H1 (cell line): Measurements from ENCODE around the gene LRRC23. TPM values are rescaled to one million over a fixed set of nuclear protein-coding genes. Genes with fewer than 3 reads are reported as not detected.

Experiments
- CTCF ChIA-PET: fragments of 300-600 bp; sonication (Branson Sonifier 250); formaldehyde crosslinking; loops from one replicate; lab custom pipeline; 2021; ENCODE audit not compliant: partially characterized antibody; lab: Charles Lee
- POLR2A ChIA-PET: fragments of 300-600 bp; sonication (Branson Sonifier 250); formaldehyde crosslinking; loops from one replicate; lab custom pipeline; 2021; ENCODE audit warnings: inconsistent platforms; ENCODE audit not compliant: partially characterized antibody; lab: Charles Lee
- DNase-seq, 2 experiments: peaks; one replicate each; pipeline versions ENCODE4 v3.0.0 to v3.0.0-alpha.2; 2010 to 2022; ENCODE audit warnings: low spot score in 2 of 2, low read depth in 1 of 2, mixed read lengths in 1 of 2
- FAIRE-seq: peaks from 2 replicates; lab custom pipeline; 2011; peaks lifted over from hg19 to GRCh38; lab: Jason Lieb, UNC
- H2AFZ ChIP-seq: 2 replicates; pipeline ENCODE4 v1.8.1; 2012; ENCODE audit warnings: low read length, inconsistent platforms
- H2AK5ac ChIP-seq: 2 replicates; pipeline ENCODE4 v1.6.1; 2013; ENCODE audit warnings: low read depth, low read length
- H2BK120ac ChIP-seq: replicated peaks from 2 replicates; pipeline ENCODE3; 2013; ENCODE audit warnings: low read depth, low read length, inconsistent platforms
- H2BK12ac ChIP-seq: 2 replicates; pipeline ENCODE4 v1.6.1; 2013; ENCODE audit warnings: low read depth, low read length
- H2BK15ac ChIP-seq: 2 replicates; pipeline ENCODE4 v1.6.1; 2013; ENCODE audit warnings: low read length
- H2BK20ac ChIP-seq: 2 replicates; pipeline ENCODE4 v1.6.1; 2013; ENCODE audit warnings: low read length
- H2BK5ac ChIP-seq: 2 replicates; pipeline ENCODE4 v1.6.1; 2013; ENCODE audit warnings: low read depth, low read length
- H3K14ac ChIP-seq: 2 replicates; pipeline ENCODE4 v1.6.1; 2013; ENCODE audit warnings: inconsistent platforms; ENCODE audit not compliant: insufficient read length
- H3K18ac ChIP-seq: 2 replicates; pipeline ENCODE4 v1.6.1; 2013; ENCODE audit warnings: low read length; ENCODE audit errors: extremely low read depth
- H3K23ac ChIP-seq: 2 replicates; pipeline ENCODE4 v1.6.1; 2013; ENCODE audit warnings: inconsistent platforms; ENCODE audit not compliant: insufficient read length
- H3K23me2 ChIP-seq: 2 replicates; pipeline ENCODE4 v1.6.1; 2013; ENCODE audit warnings: low read depth, low read length
- H3K27ac ChIP-seq: 2 replicates; pipeline ENCODE4 v1.6.1; 2011; ENCODE audit warnings: low read depth, low read length, inconsistent platforms
- H3K27me3 ChIP-seq, 4 experiments: replicated peaks in 1 of 4; 1 replicate in 1 of 4; 2 replicates in 3 of 4; pipeline versions ENCODE4 v1.6.1 to v1.8.1; 2011 to 2013; ENCODE audit warnings: low read length in 3 of 4, mild to moderate bottlenecking in 3 of 4, inconsistent platforms in 2 of 4, mixed read lengths in 2 of 4, moderate library complexity in 1 of 4; ENCODE audit not compliant: control insufficient read depth in 3 of 4, insufficient read depth in 3 of 4; ENCODE audit errors: extremely low read depth in 1 of 4
- H3K36me3 ChIP-seq, 4 experiments: 2 replicates each; pipeline versions ENCODE4 v1.6.1 to v1.8.1; 2011 to 2013; ENCODE audit warnings: mild to moderate bottlenecking in 4 of 4, low read length in 3 of 4, moderate library complexity in 2 of 4, control low read depth in 1 of 4, inconsistent platforms in 1 of 4; ENCODE audit not compliant: insufficient read depth in 4 of 4, control insufficient read depth in 2 of 4
- H3K4ac ChIP-seq: replicated peaks from 2 replicates; pipeline ENCODE3; 2013; ENCODE audit warnings: low read length, low read depth, mixed read lengths, inconsistent platforms; ENCODE audit not compliant: insufficient read length
- H3K4me1 ChIP-seq, 4 experiments: replicated peaks in 1 of 4; 1 replicate in 1 of 4; 2 replicates in 3 of 4; pipeline versions ENCODE4 v1.6.1 to v1.8.1; 2011 to 2013; ENCODE audit warnings: low read length in 3 of 4, inconsistent platforms in 2 of 4, mixed read lengths in 1 of 4; ENCODE audit not compliant: insufficient read depth in 4 of 4, control insufficient read depth in 3 of 4
- H3K4me2 ChIP-seq, 2 experiments: 2 replicates each; pipeline versions ENCODE4 v1.6.1 to v1.8.1; 2011 to 2013; ENCODE audit warnings: low read depth in 2 of 2, low read length in 2 of 2, control low read depth in 1 of 2, inconsistent platforms in 1 of 2, mild to moderate bottlenecking in 1 of 2; ENCODE audit not compliant: insufficient read depth in 1 of 2
- H3K4me3 ChIP-seq, 4 experiments: fragments of 200-600, 300-600 bp in 1 of 4; sonication (generic), shearing (Covaris generic), sonication (Bioruptor Twin) in 1 of 4; 2 replicates each; pipeline versions ENCODE4 v1.5.1 to v1.8.1; 2011 to 2016; ENCODE audit warnings: low read length in 4 of 4, low read depth in 3 of 4, control low read depth in 2 of 4, inconsistent platforms in 2 of 4, mild to moderate bottlenecking in 2 of 4, mixed read lengths in 1 of 4, moderate library complexity in 1 of 4; ENCODE audit not compliant: insufficient read depth in 2 of 4; ENCODE audit errors: extremely low read depth in 1 of 4
- H3K56ac ChIP-seq: replicated peaks from 2 replicates; pipeline ENCODE3; 2013; ENCODE audit warnings: low read depth, mild to moderate bottlenecking, mixed read lengths, low read length, inconsistent platforms; ENCODE audit not compliant: insufficient read length
- H3K79me1 ChIP-seq: 2 replicates; pipeline ENCODE4 v1.6.1; 2013; ENCODE audit warnings: low read depth, low read length, control low read depth
- H3K79me2 ChIP-seq, 2 experiments: 2 replicates each; pipeline versions ENCODE4 v1.6.1 to v1.8.1; 2012 to 2013; ENCODE audit warnings: low read length in 2 of 2, mild to moderate bottlenecking in 2 of 2, inconsistent platforms in 1 of 2; ENCODE audit not compliant: insufficient read depth in 2 of 2, control insufficient read depth in 1 of 2
- H3K9ac ChIP-seq, 4 experiments: replicated peaks in 1 of 4; 1 replicate in 1 of 4; 2 replicates in 3 of 4; pipeline versions ENCODE4 v1.6.1 to v1.8.1; 2011 to 2013; ENCODE audit warnings: low read depth in 3 of 4, low read length in 3 of 4, control low read depth in 2 of 4, mild to moderate bottlenecking in 2 of 4, moderate library complexity in 2 of 4, inconsistent platforms in 1 of 4; ENCODE audit errors: extremely low read depth in 1 of 4
- H3K9me3 ChIP-seq, 2 experiments: 2 replicates each; pipeline versions ENCODE4 v1.6.1 to v1.8.1; 2012 to 2013; ENCODE audit warnings: mild to moderate bottlenecking in 2 of 2, moderate library complexity in 2 of 2, control low read depth in 1 of 2, inconsistent platforms in 1 of 2, low read depth in 1 of 2, low read length in 1 of 2, mixed read lengths in 1 of 2; ENCODE audit not compliant: insufficient read depth in 2 of 2
- H4K20me1 ChIP-seq, 2 experiments: replicated peaks in 1 of 2; 2 replicates each; pipeline versions ENCODE3 to v1.8.1; 2011 to 2013; ENCODE audit warnings: inconsistent platforms in 2 of 2, low read length in 2 of 2, mild to moderate bottlenecking in 1 of 2; ENCODE audit not compliant: insufficient read depth in 2 of 2, control insufficient read depth in 1 of 2
- H4K5ac ChIP-seq: 2 replicates; pipeline ENCODE4 v1.6.1; 2013; ENCODE audit warnings: low read length, low read depth, mixed read lengths, inconsistent platforms; ENCODE audit not compliant: insufficient read length
- H4K8ac ChIP-seq: 2 replicates; pipeline ENCODE4 v1.8.0; 2013; ENCODE audit warnings: mild to moderate bottlenecking, moderate library complexity, low read length, inconsistent platforms; ENCODE audit not compliant: insufficient read depth; ENCODE audit errors: extremely low read depth
- H4K91ac ChIP-seq: replicated peaks from 2 replicates; pipeline ENCODE3; 2013; ENCODE audit warnings: low read length, mixed read lengths, inconsistent platforms; ENCODE audit not compliant: insufficient read length
- ATF2 ChIP-seq: IDR thresholded peaks from 2 replicates; pipeline ENCODE4 v1.6.1; 2012; ENCODE audit warnings: low read length, inconsistent platforms
- CBX5 ChIP-seq: fragments of 300-800, 300-1000 bp; sonication (generic); IDR thresholded peaks from 2 replicates; pipeline ENCODE4 v1.7.1; 2016; ENCODE audit warnings: antibody characterized with exemption, low read length, low read depth
- PHF8 ChIP-seq: fragments of 200-600 bp; sonication (generic); conservative IDR thresholded peaks from 2 replicates; pipeline ENCODE4 v1.7.1; 2012; ENCODE audit warnings: low read depth, mild to moderate bottlenecking, inconsistent platforms, low read length, moderate library complexity
- POLR2AphosphoS5 ChIP-seq: IDR thresholded peaks from 2 replicates; pipeline ENCODE4 v1.6.1; 2011; ENCODE audit warnings: low read depth, low read length
- SP4 ChIP-seq: IDR thresholded peaks from 2 replicates; pipeline ENCODE4 v1.6.1; 2012; ENCODE audit warnings: low read length, inconsistent platforms
- WGBS, 2 experiments: shearing (Covaris generic) in 1 of 2; methylation state at CpG; one replicate each; pipeline versions ENCODE4 v1.1.6 to v1.1.7; 2013 to 2015; ENCODE audit warnings: low lambda C conversion rate in 2 of 2, mixed read lengths in 2 of 2, inconsistent platforms in 1 of 2, low coverage in 1 of 2, missing lambda C conversion rate in 1 of 2; ENCODE audit not compliant: insufficient replicate concordance in 2 of 2, insufficient coverage in 1 of 2, insufficient read length in 1 of 2; ENCODE audit errors: extremely low coverage in 1 of 2, missing lambda C conversion rate in 1 of 2; 5-methylcytosine and 5-hydroxymethylcytosine counted together
- polyA plus RNA-seq, 7 experiments: library from polyadenylated mRNA; depleted of rRNA in 3 of 7; stranded (reverse) in 5 of 7; unstranded in 2 of 7; fragments of >200 nt in 5 of 7; fragments of 200-250 nt in 2 of 7; gene quantifications; 1 replicate in 5 of 7; 2 replicates in 1 of 7; 4 replicates in 1 of 7; pipeline versions ENCODE4 v1.2.1 to v1.2.3, GENCODE V29; 2011 to 2013; ENCODE audit warnings: missing spikeins in 2 of 7, mixed read lengths in 2 of 7
- total RNA-seq: library from RNA; stranded (reverse); fragmentation: NEBNext Ultra II Directional; extraction: Animal tissue kit (Norgen Biotek cat#: 25700); gene quantifications from 2 replicates; pipeline ENCODE4 v1.2.1, GENCODE V29; 2021
- TF ChIP-seq, protein P1 (sequence below), 3 experiments: IDR thresholded peaks; 1 replicate in 2 of 3; 2 replicates in 1 of 3; pipeline versions ENCODE4 v1.5.1 to v1.6.1; 2011; ENCODE audit warnings: low read length in 3 of 3, mild to moderate bottlenecking in 3 of 3, inconsistent platforms in 2 of 3, low read depth in 1 of 3, moderate library complexity in 1 of 3; ENCODE audit not compliant: insufficient read depth in 1 of 3; ENCODE audit errors: control extremely low read depth in 1 of 3

Gene LRRC23
- total and polyA plus RNA-seq, 2 of the 8 experiments (the other 6 are each of a cell fraction or from before 2014, with no cell fraction given) = 2.5 to 3.6 TPM

GRCh38 chr12:6963016-6963731 is 58.6 kb downstream of the LRRC23 start:
- peaks cover 16% of the 10 kb centered on the region; the same call in 1 of the 2 replicates for H3K23me2 ChIP-seq
- no peak overlapping the region for H2BK20ac ChIP-seq
- H3K9me3 ChIP-seq = no peaks in the 10 kb centered on the region
- H2AK5ac ChIP-seq = no peak overlapping the region; the same call in none of the 2 replicates
- peak overlapping the region; percentile 68 to 90 (median 82) for H3K4me3 ChIP-seq
- H4K20me1 ChIP-seq = peaks cover under 1% of the 10 kb centered on the region in 2 experiments
- H3K9ac ChIP-seq = peak overlapping the region; percentile 70 to 91 (median 81)
- H3K56ac ChIP-seq = peak overlapping the region; percentile 86
- CTCF ChIA-PET = interaction anchor here (0.7 to 12.2 kb wide), 28 partner anchors 11 to 226 kb away, joined by 3 to 277 read pairs (median 4); partner anchors contain the start of genes C12orf57, C1R, PTPN6 and RNU7-1
- H4K8ac ChIP-seq = no peak overlapping the region
- 2% methylated on average over 19 of the region's 32 CpGs; no CpG with 5 or more reads in 1 of the 2 experiments for WGBS, 2 experiments
- H2BK12ac ChIP-seq = peak overlapping the region; percentile 80; the same call in 1 of the 2 replicates
- peaks cover 0 to 17% of the 10 kb centered on the region in 2 experiments; a peak in 2 of 4 replicates for H3K79me2 ChIP-seq
- FAIRE-seq (no peak), DNase-seq (peak in 1 of 2 experiments; percentile 91)
- H3K18ac ChIP-seq = peak overlapping the region; percentile 92
- no peak overlapping the region for H2BK120ac ChIP-seq
- peak overlapping the region; percentile 97 for H2BK5ac ChIP-seq
- POLR2A ChIA-PET = interaction anchor here (0.7 to 44.0 kb wide), 12 partner anchors 6 to 200 kb away, joined by 3 to 1596 read pairs (median 6); partner anchors contain the start of genes ATN1, C12orf57, C1RL and CDCA3
- no peaks in the 10 kb centered on the region for H3K27me3 ChIP-seq
- H3K79me1 ChIP-seq = no peaks in the 10 kb centered on the region
- H3K36me3 ChIP-seq = peaks cover 21 to 33% (median 23%) of the 10 kb centered on the region in 4 experiments
- peak overlapping the region; percentile 82 for H3K27ac ChIP-seq
- H3K14ac ChIP-seq = no peak overlapping the region
- H3K4me2 ChIP-seq = peak overlapping the region; percentile 66 to 93
- H3K4ac ChIP-seq = peak overlapping the region; percentile 80
- peak overlapping the region; percentile 42 for H4K5ac ChIP-seq
- peak overlapping the region; percentile 57 for H4K91ac ChIP-seq
- no peak overlapping the region for H3K23ac ChIP-seq
- H2BK15ac ChIP-seq = peak overlapping the region; percentile 88; the same call in 1 of the 2 replicates
- peaks cover 12 to 39% (median 30%) of the 10 kb centered on the region in 4 experiments for H3K4me1 ChIP-seq
- H2AFZ ChIP-seq = no peak overlapping the region
- peak; percentile 51; the same call in 1 of the 2 replicates for TF ChIP-seq PHF8
- TF ChIP-seq SP4 = 0 out of 2 replicates have a peak, but pooled peaks have one; percentile 48
- peak; percentile 45 for TF ChIP-seq POLR2AphosphoS5
- TF ChIP-seq CBX5 = no peak
- TF ChIP-seq, protein P1, sequence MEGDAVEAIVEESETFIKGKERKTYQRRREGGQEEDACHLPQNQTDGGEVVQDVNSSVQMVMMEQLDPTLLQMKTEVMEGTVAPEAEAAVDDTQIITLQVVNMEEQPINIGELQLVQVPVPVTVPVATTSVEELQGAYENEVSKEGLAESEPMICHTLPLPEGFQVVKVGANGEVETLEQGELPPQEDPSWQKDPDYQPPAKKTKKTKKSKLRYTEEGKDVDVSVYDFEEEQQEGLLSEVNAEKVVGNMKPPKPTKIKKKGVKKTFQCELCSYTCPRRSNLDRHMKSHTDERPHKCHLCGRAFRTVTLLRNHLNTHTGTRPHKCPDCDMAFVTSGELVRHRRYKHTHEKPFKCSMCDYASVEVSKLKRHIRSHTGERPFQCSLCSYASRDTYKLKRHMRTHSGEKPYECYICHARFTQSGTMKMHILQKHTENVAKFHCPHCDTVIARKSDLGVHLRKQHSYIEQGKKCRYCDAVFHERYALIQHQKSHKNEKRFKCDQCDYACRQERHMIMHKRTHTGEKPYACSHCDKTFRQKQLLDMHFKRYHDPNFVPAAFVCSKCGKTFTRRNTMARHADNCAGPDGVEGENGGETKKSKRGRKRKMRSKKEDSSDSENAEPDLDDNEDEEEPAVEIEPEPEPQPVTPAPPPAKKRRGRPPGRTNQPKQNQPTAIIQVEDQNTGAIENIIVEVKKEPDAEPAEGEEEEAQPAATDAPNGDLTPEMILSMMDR (IDR thresholded peaks at IDR 0.05; ENCODE audit: control extremely low read depth in 1 of 3, insufficient read depth in 1 of 3, low read depth in 1 of 3, low read length in 3 of 3) = peak in 1 of 3 experiments; percentile 10; a peak in 1 of 4 replicates
- no peak for TF ChIP-seq ATF2
